Activated CD8-positive, alpha-beta memory T cell treated with anti-CD3 and anti-CD28 coated beads for 36 hours (primary cell): ENCODE data around the gene MFSD11. TPM values are rescaled to one million over a fixed set of nuclear protein-coding genes. Genes with fewer than 3 reads are reported as not detected.
"Not testable (repeated sequence)": the region's sequence is repeated elsewhere in the genome, so short reads cannot be mapped to it uniquely, and the experiment has no call there.

Experiments
- CTCF ChIA-PET: fragments of 350-600 bp; sonication (Branson Sonifier 250); formaldehyde crosslinking; loops from one replicate; lab custom pipeline; 2021; ENCODE audit warnings: antibody characterized with exemption; lab: Charles Lee
- POLR2A ChIA-PET: fragments of 350-600 bp; sonication (Branson Sonifier 250); formaldehyde crosslinking; loops from one replicate; lab custom pipeline; 2021; ENCODE audit warnings: antibody characterized with exemption; lab: Charles Lee
- total RNA-seq, 2 experiments: library from RNA; stranded (reverse); gene quantifications; one replicate each; pipeline ENCODE4 v1.2.3, GENCODE V29; 2021

Gene MFSD11
- total RNA-seq, 2 experiments from 2014 or later = 17.3 to 19.8 TPM

DNA sequence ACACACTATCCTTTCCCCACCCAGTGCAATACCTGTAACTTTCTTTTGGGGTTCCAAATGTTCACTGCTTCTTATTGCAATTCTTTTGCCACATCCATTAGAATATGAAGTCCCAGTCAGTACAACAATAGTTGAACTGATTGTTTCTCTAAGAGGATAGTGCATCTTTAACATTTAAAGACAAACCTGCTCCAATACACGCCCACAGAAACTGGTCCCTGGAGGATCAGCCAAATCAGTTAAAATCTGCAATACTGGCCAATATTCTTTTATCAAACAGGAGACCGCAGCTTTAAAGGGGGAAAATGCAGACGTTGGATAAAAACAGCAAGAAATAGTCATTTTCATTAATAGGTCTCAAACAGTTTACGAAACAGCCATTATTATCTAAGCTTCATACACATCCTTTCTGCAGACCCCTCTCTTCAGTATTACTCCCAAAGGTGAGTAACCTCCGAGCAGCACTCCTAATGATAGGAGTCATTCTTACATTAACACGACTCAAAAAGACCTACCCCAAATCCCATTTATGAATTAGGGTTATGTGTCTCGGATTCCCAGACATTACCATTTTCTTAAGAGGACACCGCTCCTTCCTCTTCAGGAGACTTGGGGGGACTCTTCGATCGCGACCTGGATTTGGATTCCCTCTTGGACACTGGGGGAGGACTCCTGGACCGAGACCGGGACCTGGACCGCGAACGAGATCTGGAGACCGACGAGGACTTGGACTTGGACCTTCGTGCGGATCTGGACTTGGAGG is 2.2 kb upstream of the MFSD11 start:
- CTCF ChIA-PET = interaction anchor here (1.0 to 3.3 kb wide), 4 partner anchors 9 to 24 kb away, joined by 3 to 18 read pairs (median 4); partner anchors contain the start of genes JMJD6 and METTL23
- POLR2A ChIA-PET = interaction anchor here (0.6 to 5.5 kb wide), 4 partner anchors 9 to 19 kb away, joined by 3 to 87 read pairs (median 6); partner anchors contain the start of genes JMJD6 and METTL23

DNA sequence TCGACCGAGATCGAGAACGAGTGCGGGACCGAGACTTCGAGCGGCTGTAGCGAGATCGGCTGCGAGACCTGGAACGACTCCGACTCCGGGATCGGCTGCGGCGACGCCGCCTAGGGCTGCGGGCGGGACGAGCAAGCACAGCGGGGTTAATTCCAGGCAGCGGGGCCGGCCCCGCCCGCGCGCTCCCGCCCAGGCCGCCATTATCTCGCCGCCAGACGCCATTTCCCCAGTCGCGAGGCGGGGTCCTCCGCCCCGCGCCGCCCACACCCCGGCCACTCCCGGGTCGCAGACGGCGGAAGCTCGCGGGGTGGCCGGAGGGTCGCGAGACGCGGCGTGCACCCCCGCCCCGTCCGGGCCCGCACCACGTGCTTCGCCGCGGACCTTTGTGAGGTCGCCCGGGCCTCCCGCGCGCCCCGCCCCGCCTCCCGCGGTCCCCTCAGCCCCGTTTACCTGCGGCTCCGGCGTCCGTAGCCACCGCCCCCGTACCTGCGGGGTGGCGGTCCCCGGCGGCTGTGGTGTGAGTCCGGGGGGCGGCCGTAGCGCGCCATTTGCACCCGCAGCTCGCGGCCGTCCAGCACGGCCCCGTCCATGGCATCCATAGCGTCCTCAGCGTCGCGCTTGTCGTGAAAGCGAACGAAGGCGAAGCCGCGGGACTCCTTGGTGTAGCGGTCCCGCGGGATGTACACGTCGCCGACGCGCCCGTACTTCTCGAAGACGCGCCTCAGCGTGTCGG is 1.4 kb upstream of the MFSD11 start:
- ChIA-PET CTCF (interaction anchor here (1.0 to 3.3 kb wide), 3 partner anchors 10 to 25 kb away, joined by 3 to 18 read pairs (median 5); partner anchors contain the start of genes JMJD6 and METTL23), POLR2A (interaction anchor here (0.6 to 5.5 kb wide), 4 partner anchors 10 to 22 kb away, joined by 3 to 87 read pairs (median 4); partner anchors contain the start of genes JMJD6 and METTL23)

DNA sequence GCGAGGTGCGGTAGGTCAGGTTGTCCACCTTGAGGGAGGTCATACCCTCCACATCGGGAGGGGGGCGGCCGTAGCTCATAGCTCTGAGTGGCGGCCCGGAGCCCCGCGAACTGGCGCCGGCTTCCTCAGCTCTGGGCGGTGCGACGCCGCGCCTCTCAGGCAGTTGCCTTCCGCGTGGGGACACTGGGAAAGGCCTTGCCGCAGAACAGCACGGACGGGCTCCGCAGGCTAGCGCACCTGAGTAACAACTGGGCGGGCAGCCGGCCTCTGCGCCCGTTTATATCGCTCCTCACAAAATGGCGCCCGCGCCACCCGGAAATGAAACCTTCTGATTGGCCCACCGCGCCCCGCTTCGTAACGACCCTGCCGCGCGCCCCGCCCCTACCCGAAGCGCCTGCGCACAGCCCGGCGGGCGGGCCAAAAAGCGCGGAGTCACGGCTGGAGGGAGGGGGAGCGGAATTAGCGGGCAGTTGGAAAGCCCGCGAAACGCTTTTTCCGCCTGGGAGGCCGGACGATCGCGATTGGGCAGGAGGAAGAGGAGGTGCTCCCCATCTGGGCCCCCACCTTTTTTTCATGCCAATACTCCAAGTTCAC is 740 bp upstream of the MFSD11 start, which contains the start of gene SRSF2:
Gene SRSF2 (minus strand): TSS at position 250 of the 594 bp plus-strand sequence. CDS start 171 bp downstream, at position 79.
- ChIA-PET POLR2A (interaction anchor here (0.6 to 5.5 kb wide), 6 partner anchors 10 to 468 kb away, joined by 3 to 87 read pairs (median 3); partner anchors contain the start of genes JMJD6 and METTL23), CTCF (interaction anchor here (3.3 kb wide), 1 partner anchor 10 kb away, joined by 18 read pairs; the partner anchor contains the start of genes JMJD6 and METTL23)

DNA sequence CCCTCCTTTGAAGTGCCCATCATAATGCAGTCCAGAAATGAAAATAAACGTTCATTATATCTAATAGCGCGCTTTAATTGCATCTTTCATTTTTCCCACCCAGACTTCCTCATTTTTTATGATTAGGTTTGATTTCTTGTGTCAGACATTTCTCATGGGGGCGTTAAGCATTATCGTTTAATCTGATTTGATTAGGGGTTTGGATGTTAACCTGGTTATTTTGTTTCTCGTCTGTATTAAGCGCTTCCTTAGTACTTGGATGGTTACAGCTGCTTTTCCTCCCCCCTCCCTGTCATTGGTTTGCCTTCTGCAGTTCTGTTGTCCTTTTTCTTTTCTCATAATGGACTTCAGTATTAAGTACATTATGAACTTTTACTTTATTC is 540 bp downstream of the MFSD11 start:
- CTCF ChIA-PET = interaction anchor here (0.9 to 3.3 kb wide), 2 partner anchors 11 to 34 kb away, joined by 3 to 18 read pairs; partner anchors contain the start of genes JMJD6 and METTL23
- POLR2A ChIA-PET = interaction anchor here (5.5 kb wide), 1 partner anchor 12 kb away, joined by 87 read pairs; the partner anchor contains the start of genes JMJD6 and METTL23

DNA sequence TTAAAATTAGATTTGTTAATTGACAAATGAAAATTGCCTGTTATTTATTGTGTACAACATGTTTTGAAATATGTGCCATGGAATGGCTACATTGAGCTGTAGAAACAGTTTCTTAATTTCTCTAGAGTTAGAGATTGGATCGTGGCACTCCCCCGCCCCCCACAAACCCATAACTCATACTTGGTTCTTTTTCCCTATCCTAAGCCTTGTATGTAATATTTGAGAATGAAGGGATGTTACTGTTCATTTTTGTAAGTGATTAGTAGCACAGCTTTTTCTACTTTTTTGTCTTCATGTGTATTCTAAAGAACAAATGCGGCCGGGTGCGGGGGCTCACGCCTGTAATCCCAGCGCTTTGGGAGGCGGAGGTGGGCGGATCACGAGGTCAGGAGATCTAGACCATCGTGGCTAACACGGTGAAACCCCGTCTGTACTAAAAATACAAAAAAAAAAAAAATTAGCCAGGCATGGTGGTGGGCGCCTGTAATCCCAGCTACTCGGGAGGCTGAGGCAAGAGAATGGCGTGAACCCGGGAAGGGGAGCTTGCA is 1.7 kb downstream of the MFSD11 start:
- POLR2A ChIA-PET = interaction anchor here (5.5 kb wide), 1 partner anchor 13 kb away, joined by 87 read pairs; the partner anchor contains the start of genes JMJD6 and METTL23
- CTCF ChIA-PET = not testable (repeated sequence)

DNA sequence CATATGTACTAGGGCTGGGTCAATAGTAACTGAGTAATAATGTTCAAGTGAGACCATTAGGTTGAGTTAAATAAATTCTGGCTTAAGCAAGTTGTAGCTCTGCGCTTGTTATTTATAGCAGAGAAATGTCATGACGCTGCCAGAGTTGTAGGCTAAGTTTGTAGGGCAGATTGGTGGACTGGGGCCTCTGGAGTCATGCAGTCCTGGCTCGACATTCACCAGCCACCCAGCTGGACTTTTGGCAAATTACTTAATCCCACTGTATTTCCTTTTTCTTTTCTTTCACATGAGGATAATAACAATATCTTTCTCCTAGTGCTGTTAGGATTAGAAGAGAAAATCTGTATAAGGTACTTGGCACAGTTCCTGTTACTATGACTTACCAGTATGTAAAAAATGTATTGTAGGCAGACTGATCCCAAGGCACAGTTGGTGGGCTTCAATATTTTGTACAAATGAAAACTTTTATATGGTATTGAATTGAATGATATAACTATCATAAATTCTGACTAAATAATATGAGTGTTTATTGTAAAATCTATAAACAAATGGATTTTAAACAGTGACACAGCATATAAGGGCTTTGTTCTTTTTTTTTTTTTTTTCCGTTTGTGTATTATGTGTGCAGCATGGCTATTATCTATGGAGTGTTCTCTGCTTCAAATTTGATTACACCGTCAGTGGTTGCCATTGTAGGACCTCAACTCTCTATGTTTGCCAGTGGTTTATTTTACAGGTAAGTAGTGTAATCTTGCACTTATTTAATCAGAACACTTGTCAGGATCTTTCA is 2.6 kb downstream of the MFSD11 start:
- CTCF ChIA-PET = no interaction called here
- POLR2A ChIA-PET = no interaction called here

- ChIA-PET CTCF (interaction anchor here (1.2 kb wide), 1 partner anchor 26 kb away, joined by 6 read pairs; no protein-coding TSS in a partner anchor), POLR2A (interaction anchor here (0.6 kb wide), 1 partner anchor 23 kb away, joined by 8 read pairs; no protein-coding TSS in a partner anchor)
These were observed 5.0 kb downstream of the MFSD11 start for GRCh38 chr17:76742958-76743357.

- ChIA-PET POLR2A (no interaction called here), CTCF (no interaction called here)
These were observed 6.8 kb downstream of the MFSD11 start for GRCh38 chr17:76744747-76745146.

GRCh38 chr17:76745785-76746184 is 7.9 kb downstream of the MFSD11 start:
- CTCF ChIA-PET, POLR2A ChIA-PET: not testable (repeated sequence)

DNA sequence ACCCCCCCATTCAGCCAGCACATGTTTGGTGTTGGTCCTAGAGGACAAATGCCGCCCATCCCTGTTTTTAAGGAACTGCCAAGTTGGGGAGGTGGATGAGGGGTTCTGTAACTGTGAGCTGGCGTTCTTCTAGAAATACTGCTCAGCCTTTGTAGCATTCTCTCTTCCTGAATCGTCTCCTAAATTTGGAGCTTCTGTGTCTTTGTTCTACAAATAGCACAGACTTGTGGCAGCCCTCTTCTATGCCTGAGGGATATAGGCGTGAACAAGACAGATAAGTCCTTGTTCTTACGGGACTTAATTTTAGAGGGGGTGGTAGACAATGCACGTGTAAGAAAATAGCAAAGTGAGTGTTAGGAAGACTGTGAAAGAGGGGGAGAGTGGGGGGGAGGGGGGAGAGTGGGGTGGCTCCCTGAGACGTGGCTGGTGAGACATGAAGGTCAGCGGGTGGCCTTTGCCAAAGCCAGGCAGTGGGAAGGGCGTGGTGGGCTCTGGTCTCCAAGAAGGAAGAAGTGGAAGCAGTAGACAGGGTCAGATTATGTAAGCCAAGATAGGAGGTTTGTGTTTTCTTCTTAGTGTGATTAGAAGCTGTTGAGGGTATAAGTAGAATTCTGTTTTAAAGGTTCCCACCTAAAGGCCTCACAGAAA is 9.9 kb downstream of the MFSD11 start:
- POLR2A ChIA-PET = no interaction called here

DNA sequence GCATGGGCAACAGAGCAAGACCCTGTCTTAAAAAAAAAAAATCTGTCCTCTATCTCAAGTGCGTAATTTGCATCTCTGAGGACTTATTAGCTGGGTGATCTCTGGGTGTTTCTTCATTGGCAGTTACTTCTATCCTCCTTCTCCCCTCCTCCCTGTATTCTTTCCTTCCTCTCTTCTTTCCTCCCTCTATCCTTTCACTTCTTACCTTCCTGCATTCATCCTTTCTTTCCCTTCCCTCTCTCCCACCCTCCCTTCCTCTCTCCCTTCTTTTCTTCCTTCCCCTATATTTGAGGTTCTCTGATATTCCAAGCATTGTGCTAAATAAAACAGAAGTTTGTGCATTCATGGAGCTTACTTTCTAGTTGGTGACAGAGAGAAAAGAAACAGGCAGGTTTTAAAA is 10.7 kb downstream of the MFSD11 start:
- CTCF ChIA-PET = no interaction called here
- POLR2A ChIA-PET = no interaction called here

More for the DNA sequence above, 9.9 kb downstream of the MFSD11 start:
- CTCF ChIA-PET = interaction anchor here (0.6 kb wide), 2 partner anchors 11 to 22 kb away, joined by 3 to 4 read pairs; no protein-coding TSS in a partner anchor

DNA sequence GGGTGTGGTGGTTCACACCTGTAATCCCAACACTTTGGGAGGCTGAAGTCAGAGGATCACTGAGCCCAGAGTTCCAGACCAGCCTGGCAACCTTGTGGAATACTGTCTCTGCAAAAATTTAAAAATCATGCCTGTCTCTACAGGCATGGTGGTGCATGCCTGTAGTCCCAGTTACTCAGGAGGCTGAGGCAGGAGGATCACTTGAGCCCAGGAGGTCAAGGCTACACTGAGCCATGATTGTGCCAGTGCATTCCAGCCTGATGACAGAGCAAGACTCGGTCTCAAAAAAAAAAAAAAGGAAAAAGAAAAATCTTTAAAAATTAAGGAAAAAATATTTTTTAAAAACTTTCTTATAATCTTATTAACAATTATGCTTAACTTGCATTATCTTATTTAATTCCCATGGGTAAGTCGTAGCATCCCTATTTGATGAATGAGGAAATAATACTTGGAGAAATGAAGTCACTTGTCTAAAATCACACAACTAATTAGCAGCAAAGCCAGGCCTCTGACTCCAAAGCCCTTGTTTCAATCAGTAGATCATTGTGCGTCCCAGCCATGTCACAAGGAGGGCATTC is 13.6 kb downstream of the MFSD11 start:
- CTCF ChIA-PET = interaction anchor here (1.0 to 1.1 kb wide), 2 partner anchors 26 to 35 kb away, joined by 3 to 4 read pairs; no protein-coding TSS in a partner anchor
- POLR2A ChIA-PET = interaction anchor here (0.8 to 1.1 kb wide), 2 partner anchors 14 to 16 kb away, joined by 3 to 8 read pairs; no protein-coding TSS in a partner anchor

GRCh38 chr17:76752006-76752405 is 14.1 kb downstream of the MFSD11 start:
- CTCF ChIA-PET = interaction anchor here (1.0 to 1.1 kb wide), 2 partner anchors 26 to 35 kb away, joined by 3 to 4 read pairs; no protein-coding TSS in a partner anchor
- POLR2A ChIA-PET = interaction anchor here (0.7 to 1.1 kb wide), 4 partner anchors 14 to 913 kb away, joined by 3 to 8 read pairs (median 3); no protein-coding TSS in a partner anchor

DNA sequence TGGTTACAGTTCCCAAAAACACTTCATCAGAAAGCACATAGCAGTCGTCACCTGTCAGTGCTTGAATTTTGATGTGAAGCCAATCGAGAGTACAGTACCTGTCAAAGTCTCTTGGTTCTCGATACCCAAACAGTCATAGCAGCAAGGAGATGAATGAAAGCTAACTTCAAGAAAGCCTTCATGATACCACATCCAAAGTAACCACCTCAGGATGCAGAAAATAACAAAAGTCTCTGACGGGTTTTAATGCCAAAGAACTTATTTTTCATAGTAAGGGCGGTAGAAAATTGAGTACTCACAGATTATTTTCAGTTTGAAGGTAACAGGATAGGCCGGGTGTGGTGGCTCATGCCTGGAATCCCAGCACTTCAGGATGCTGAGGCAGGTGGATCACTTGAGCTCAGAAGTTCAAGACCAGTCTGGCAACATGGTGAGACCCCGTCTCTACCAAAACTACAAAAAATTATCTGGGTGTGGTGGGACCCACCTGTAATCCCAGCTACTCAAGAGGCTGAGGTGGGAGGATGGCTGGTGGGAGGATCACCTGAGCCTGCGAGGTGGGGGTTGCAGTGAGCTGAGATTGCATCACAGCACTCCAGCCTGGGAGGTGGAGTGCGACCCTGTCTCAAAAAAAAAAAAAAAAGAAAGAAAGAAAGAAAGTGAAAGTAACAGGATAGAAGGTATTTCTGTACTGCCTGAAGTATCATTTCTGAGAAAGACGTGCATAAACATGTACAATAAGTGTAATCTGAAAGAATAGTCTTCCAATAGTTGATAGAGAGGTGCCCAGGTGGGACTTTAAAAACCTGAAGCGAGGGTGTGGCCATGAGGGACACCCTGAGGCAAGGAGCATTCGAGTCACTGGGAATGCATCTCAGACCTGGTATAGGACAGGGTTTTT is 15.4 kb downstream of the MFSD11 start:
- POLR2A ChIA-PET = interaction anchor here (0.6 kb wide), 1 partner anchor 68 kb away, joined by 4 read pairs; no protein-coding TSS in a partner anchor
- CTCF ChIA-PET = interaction anchor here (1.0 kb wide), 1 partner anchor 19 kb away, joined by 3 read pairs; no protein-coding TSS in a partner anchor

DNA sequence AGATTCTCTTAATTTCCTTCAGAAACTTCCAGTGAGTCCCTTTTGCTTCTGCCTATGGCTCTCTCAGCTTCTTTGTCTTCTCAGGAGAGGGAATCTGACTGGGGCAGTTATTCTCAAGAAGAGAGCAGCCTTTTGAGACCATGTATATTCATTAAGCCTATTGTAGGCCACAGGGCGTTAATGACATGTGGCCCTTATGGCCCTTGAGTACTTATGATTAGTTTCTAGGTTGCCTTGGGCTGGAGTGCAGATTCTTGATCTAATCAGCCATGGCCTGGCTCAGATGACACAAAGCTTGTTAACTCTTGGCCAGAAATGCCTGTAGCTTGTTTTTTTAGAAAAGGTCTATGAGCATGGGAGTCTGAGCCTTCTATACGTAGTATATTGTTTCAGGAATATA is 17.4 kb downstream of the MFSD11 start:
- CTCF ChIA-PET = no interaction called here
- POLR2A ChIA-PET = no interaction called here
